HK-2 (cell line): ENCODE results near the gene SOX4.
A peak's percentile ranks its signal among the peaks of the same experiment; 100 is the strongest.
"Not testable (repeated sequence)": the region's sequence is repeated elsewhere in the genome, so short reads cannot be mapped to it uniquely, and the experiment has no call there.

Source experiments
- DNase-seq: peaks from one replicate; pipeline ENCODE4 v3.0.0-alpha.2; 2018; ENCODE audit not compliant: unreplicated experiment

The SOX4 gene

GRCh38 chr6:21593412-21593926, at the start of gene SOX4:
SOX4 (plus strand) TSS chr6:21593751; CDS start chr6:21594535, 784 bp downstream.
- DNase-seq = peak; percentile 93

GRCh38 chr6:21552286-21552685, 41.3 kb upstream of the SOX4 start:
- DNase-seq = not testable (repeated sequence)

GRCh38 chr6:21554286-21554685, 39.3 kb upstream of the SOX4 start:
- no peak for DNase-seq

- DNase-seq = no peak
These were observed 38.4 kb upstream of the SOX4 start for GRCh38 chr6:21555197-21555596.

GRCh38 chr6:21556511-21556910, 37.0 kb upstream of the SOX4 start:
- DNase-seq = no peak

GRCh38 chr6:21556968-21557721, 36.4 kb upstream of the SOX4 start:
- no peak for DNase-seq

GRCh38 chr6:21559238-21559637, 34.3 kb upstream of the SOX4 start:
- DNase-seq = no peak

- DNase-seq = no peak
These were observed 33.3 kb upstream of the SOX4 start for GRCh38 chr6:21560249-21560648.

GRCh38 chr6:21565431-21565830, 28.1 kb upstream of the SOX4 start:
- no peak for DNase-seq

GRCh38 chr6:21578523-21578922, 15.0 kb upstream of the SOX4 start:
- DNase-seq = no peak

- no peak for DNase-seq
These were observed 10.9 kb upstream of the SOX4 start for GRCh38 chr6:21582651-21583050.

GRCh38 chr6:21586300-21586699, 7.3 kb upstream of the SOX4 start:
- no peak for DNase-seq

- no peak for DNase-seq
These were observed 6.8 kb upstream of the SOX4 start for GRCh38 chr6:21586740-21587178.

- peak; percentile 61 for DNase-seq
These were observed 6.2 kb upstream of the SOX4 start for GRCh38 chr6:21587179-21587960.

- peak; percentile 71 for DNase-seq
These were observed 5.5 kb upstream of the SOX4 start for GRCh38 chr6:21587961-21588480.

GRCh38 chr6:21588481-21589351, 4.8 kb upstream of the SOX4 start:
- peak; percentile 75 for DNase-seq

GRCh38 chr6:21589352-21590345, 3.9 kb upstream of the SOX4 start:
- DNase-seq = peak; percentile 86

GRCh38 chr6:21590346-21590745, 3.2 kb upstream of the SOX4 start:
- DNase-seq = no peak

- no peak for DNase-seq
These were observed 2.1 kb upstream of the SOX4 start for GRCh38 chr6:21591446-21591845.

- no peak for DNase-seq
These were observed 598 bp upstream of the SOX4 start for GRCh38 chr6:21592953-21593352.
